CD4-positive, alpha-beta memory T cell (primary cell): ENCODE measurements around the gene ATG4A. TPM values are rescaled to one million over a fixed set of nuclear protein-coding genes. Genes with fewer than 3 reads are reported as not detected.

ENCODE experiments used
- CTCF ChIA-PET: fragments of 350-600 bp; sonication (Branson Sonifier 250); formaldehyde crosslinking; loops from one replicate; lab custom pipeline; 2021; ENCODE audit warnings: inconsistent platforms; ENCODE audit not compliant: partially characterized antibody; lab: Charles Lee
- POLR2A ChIA-PET: fragments of 350-600 bp; sonication (Branson Sonifier 250); formaldehyde crosslinking; loops from one replicate; lab custom pipeline; 2021; ENCODE audit not compliant: partially characterized antibody; lab: Charles Lee
- DNase-seq, 5 donors: peaks; one replicate each; pipeline versions ENCODE4 v3.0.0 to v3.0.0-alpha.2; 2020 to 2022; ENCODE audit warnings: mixed read lengths in 1 of 5
- H3K27ac ChIP-seq: one replicate; pipeline ENCODE4 v1.7.0; 2013; ENCODE audit warnings: low read depth, low read length
- H3K27me3 ChIP-seq: 2 replicates; pipeline ENCODE4 v1.7.0; 2013; ENCODE audit warnings: mild to moderate bottlenecking, low read length, moderate library complexity; ENCODE audit not compliant: insufficient read depth
- H3K36me3 ChIP-seq: 2 replicates; pipeline ENCODE4 v1.7.0; 2013; ENCODE audit warnings: mild to moderate bottlenecking, low read length, moderate library complexity; ENCODE audit not compliant: insufficient read depth
- H3K4me1 ChIP-seq: 2 replicates; pipeline ENCODE4 v1.7.0; 2013; ENCODE audit warnings: mild to moderate bottlenecking, low read length, moderate library complexity; ENCODE audit not compliant: insufficient read depth
- H3K4me3 ChIP-seq, 2 donors: one replicate each; pipeline ENCODE4 v1.7.0; 2013; ENCODE audit warnings: low read length in 2 of 2, mild to moderate bottlenecking in 1 of 2
- H3K9me3 ChIP-seq, 2 donors: one replicate each; pipeline ENCODE4 v1.7.0; 2013; ENCODE audit warnings: low read length in 2 of 2, control low read depth in 1 of 2; ENCODE audit not compliant: control insufficient read depth in 1 of 2
- H3K27ac Mint-ChIP-seq, 7 donors: one replicate each; pipeline ENCODE4 v1.8.0; 2020 to 2021; ENCODE audit warnings: mixed read lengths in 7 of 7, mild to moderate bottlenecking in 6 of 7, inconsistent platforms in 3 of 7, moderate library complexity in 3 of 7
- H3K27me3 Mint-ChIP-seq, 2 donors: one replicate each; pipeline ENCODE4 v1.8.0; 2020 to 2021; ENCODE audit warnings: mixed read lengths in 2 of 2
- H3K36me3 Mint-ChIP-seq, 2 donors: one replicate each; pipeline ENCODE4 v1.8.0; 2020 to 2021; ENCODE audit warnings: mixed read lengths in 2 of 2, inconsistent platforms in 1 of 2, mild to moderate bottlenecking in 1 of 2
- H3K4me1 Mint-ChIP-seq, 4 donors: one replicate each; pipeline ENCODE4 v1.8.0; 2020 to 2021; ENCODE audit warnings: mixed read lengths in 4 of 4, mild to moderate bottlenecking in 1 of 4
- H3K4me3 Mint-ChIP-seq, 8 donors: one replicate each; pipeline ENCODE4 v1.8.0; 2020 to 2021; ENCODE audit warnings: mixed read lengths in 8 of 8, mild to moderate bottlenecking in 7 of 8, moderate library complexity in 6 of 8, inconsistent platforms in 3 of 8
- H3K9me3 Mint-ChIP-seq, 8 donors: one replicate each; pipeline ENCODE4 v1.8.0; 2020 to 2021; ENCODE audit warnings: mixed read lengths in 8 of 8, mild to moderate bottlenecking in 5 of 8, inconsistent platforms in 3 of 8, moderate library complexity in 1 of 8
- intact Hi-C: fragments of 100-400 bp; cut with micrococcal nuclease; formaldehyde crosslinking; loops from one replicate; pipeline ENCODE4 v1.15.1; 2023
- polyA plus RNA-seq, 2 donors: library from polyadenylated mRNA; unstranded; fragments of 300-500 nt; fragmentation: Illumina TruSeq; gene quantifications; one replicate each; pipeline ENCODE4 v1.2.3, GENCODE V29; 2021
- total RNA-seq, 2 experiments: library from RNA; stranded (reverse); gene quantifications; one replicate each; pipeline ENCODE4 v1.2.3, GENCODE V29; 2021

The ATG4A gene
- total and polyA plus RNA-seq, 4 experiments from 2014 or later = 7.6 to 21.5 (median 11.7) TPM

DNA sequence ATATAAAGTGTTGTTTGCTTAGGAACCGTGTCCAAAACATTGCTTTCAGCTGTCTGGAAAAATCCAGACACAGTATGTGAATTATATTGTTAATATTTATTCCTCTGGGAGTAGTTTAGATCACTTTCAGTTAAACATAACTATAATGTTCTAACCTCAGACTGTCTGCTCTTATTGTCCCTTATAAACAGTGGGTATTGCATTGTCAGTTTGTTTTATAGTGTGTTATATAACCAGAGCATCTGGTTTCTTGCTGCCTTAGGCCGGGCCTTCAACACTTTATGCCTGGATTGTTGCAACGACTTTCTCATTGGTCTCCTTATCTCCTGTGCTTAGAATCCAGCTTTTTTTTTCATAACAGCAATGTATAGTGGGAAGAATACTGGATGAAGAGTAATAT lies 26.4 kb downstream of the ATG4A start:
- H3K4me3 ChIP-seq = no peak overlapping the region
- Mint-ChIP-seq H3K9me3 (no peaks in the 10 kb centered on the region), H3K27me3 (no peaks in the 10 kb centered on the region), H3K4me3 (no peak overlapping the region), H3K36me3 (no peaks in the 10 kb centered on the region), H3K27ac (no peak overlapping the region), H3K4me1 (peaks cover 0 to 3% (median 0%) of the 10 kb centered on the region in 4 donors)
- no peaks in the 10 kb centered on the region for H3K4me1 ChIP-seq
- CTCF ChIA-PET = no interaction called here
- intact Hi-C loops = no loop called here
- H3K27ac ChIP-seq = no peak overlapping the region
- POLR2A ChIA-PET = no interaction called here
- no peak for DNase-seq
- no peaks in the 10 kb centered on the region for H3K9me3 ChIP-seq
- H3K27me3 ChIP-seq = no peaks in the 10 kb centered on the region
- no peaks in the 10 kb centered on the region for H3K36me3 ChIP-seq

DNA sequence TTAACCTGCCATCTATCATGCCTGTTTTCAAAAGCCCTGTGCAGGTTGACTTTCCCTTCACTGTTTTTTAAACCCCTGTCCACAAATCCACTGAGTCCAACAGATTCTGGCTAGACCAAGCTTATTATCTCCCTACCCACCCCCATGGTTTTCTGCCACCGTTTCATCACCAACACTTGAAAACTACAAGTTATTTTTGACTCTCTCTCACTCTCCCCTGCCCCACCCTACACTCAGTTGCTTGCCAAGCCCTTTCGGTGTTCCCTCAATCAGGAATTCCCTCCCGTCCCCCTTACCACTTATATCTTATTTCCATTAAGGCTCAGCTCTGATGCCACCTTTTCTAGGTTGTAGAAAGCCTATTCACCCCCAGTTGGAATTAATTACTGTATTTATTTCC lies 29.7 kb downstream of the ATG4A start:
- H3K4me3 Mint-ChIP-seq = no peak overlapping the region
- peaks cover 0 to under 1% of the 10 kb centered on the region in 2 donors for H3K36me3 Mint-ChIP-seq
- no peaks in the 10 kb centered on the region for H3K4me1 Mint-ChIP-seq
- no peaks in the 10 kb centered on the region for H3K27me3 Mint-ChIP-seq
- no peaks in the 10 kb centered on the region for H3K9me3 Mint-ChIP-seq
- Histone ChIP-seq H3K4me1 (no peaks in the 10 kb centered on the region), H3K27me3 (no peaks in the 10 kb centered on the region), H3K36me3 (no peaks in the 10 kb centered on the region), H3K4me3 (no peak overlapping the region), H3K27ac (no peak overlapping the region), H3K9me3 (no peaks in the 10 kb centered on the region)
- CTCF ChIA-PET = no interaction called here
- intact Hi-C loops = no loop called here
- DNase-seq = no peak
- POLR2A ChIA-PET = no interaction called here
- no peak overlapping the region for H3K27ac Mint-ChIP-seq

DNA sequence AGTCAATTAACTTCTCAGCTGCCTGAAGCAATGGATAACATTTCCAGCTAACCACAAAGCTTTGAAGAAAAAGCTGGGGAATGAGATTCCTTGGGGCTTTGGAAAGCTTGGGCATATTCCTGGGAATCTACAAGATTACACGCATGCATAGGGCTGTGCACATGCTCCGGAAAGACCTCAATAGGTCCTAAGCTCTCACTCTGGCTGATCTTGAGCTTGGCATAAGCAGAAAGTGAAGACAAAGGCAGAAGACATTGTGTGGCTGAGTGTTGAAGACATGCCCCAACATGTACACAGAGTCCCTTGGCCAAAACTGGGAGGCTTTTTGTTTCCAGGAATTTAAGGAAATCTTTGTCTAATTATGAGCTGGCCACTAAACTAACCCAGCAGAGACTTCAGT lies 31.2 kb downstream of the ATG4A start:
- Mint-ChIP-seq H3K4me3 (no peak overlapping the region), H3K27ac (no peak overlapping the region), H3K4me1 (no peaks in the 10 kb centered on the region), H3K9me3 (no peaks in the 10 kb centered on the region), H3K36me3 (peaks cover 5 to 8% of the 10 kb centered on the region in 2 donors), H3K27me3 (no peaks in the 10 kb centered on the region)
- H3K9me3 ChIP-seq = no peaks in the 10 kb centered on the region
- no peak overlapping the region for H3K4me3 ChIP-seq
- no peak overlapping the region for H3K27ac ChIP-seq
- intact Hi-C loops = no loop called here
- no peaks in the 10 kb centered on the region for H3K36me3 ChIP-seq
- no peaks in the 10 kb centered on the region for H3K27me3 ChIP-seq
- DNase-seq = no peak
- H3K4me1 ChIP-seq = no peaks in the 10 kb centered on the region
- CTCF ChIA-PET = no interaction called here
- POLR2A ChIA-PET = no interaction called here

DNA sequence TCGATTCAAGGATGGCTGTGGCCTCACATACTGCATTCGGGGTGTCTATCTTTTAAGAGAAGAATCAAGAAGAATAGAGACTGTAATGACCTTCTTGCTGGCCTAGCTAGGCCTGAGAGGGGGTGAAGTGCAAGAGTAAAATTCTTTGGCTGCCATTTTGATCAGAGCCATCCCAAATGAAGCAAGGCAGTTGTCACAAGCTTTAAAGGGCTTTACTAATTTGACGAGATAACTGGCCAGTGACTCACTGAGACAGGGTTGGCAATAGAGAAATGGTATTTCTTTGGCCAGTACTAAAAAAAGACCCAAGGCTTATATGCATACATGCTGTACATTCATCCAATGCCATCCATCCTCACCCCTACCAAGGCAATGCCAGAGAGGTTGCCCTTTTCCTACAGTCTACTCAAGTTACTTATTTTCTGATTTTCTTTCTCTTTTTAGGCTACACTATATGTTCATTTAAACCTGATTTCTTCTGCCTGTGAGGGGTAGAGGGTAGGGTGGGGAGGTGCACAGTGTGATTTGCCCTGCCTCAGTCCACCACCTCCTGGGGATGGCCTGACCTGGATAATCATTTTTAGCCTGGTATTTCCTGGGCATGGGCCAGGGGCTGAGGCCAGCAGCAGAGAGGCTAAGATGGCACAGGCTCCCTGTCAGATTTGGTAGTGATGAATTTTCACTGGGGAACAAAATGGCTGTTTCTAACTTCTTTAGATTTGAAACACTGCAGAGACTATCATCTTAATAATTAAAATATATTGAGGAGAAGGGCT lies 32.2 kb downstream of the ATG4A start:
- no peaks in the 10 kb centered on the region for H3K36me3 ChIP-seq
- Mint-ChIP-seq H3K9me3 (no peaks in the 10 kb centered on the region), H3K36me3 (peaks cover 8 to 9% of the 10 kb centered on the region in 2 donors), H3K4me1 (no peaks in the 10 kb centered on the region), H3K27ac (peak overlapping the region in 1 of 7 donors; percentile 17), H3K4me3 (no peak overlapping the region), H3K27me3 (no peaks in the 10 kb centered on the region)
- H3K4me1 ChIP-seq = no peaks in the 10 kb centered on the region
- no peak overlapping the region for H3K27ac ChIP-seq
- H3K4me3 ChIP-seq = no peak overlapping the region
- ChIA-PET POLR2A (no interaction called here), CTCF (no interaction called here)
- no peaks in the 10 kb centered on the region for H3K9me3 ChIP-seq
- H3K27me3 ChIP-seq = no peaks in the 10 kb centered on the region
- intact Hi-C loops = no loop called here
- DNase-seq = no peak

DNA sequence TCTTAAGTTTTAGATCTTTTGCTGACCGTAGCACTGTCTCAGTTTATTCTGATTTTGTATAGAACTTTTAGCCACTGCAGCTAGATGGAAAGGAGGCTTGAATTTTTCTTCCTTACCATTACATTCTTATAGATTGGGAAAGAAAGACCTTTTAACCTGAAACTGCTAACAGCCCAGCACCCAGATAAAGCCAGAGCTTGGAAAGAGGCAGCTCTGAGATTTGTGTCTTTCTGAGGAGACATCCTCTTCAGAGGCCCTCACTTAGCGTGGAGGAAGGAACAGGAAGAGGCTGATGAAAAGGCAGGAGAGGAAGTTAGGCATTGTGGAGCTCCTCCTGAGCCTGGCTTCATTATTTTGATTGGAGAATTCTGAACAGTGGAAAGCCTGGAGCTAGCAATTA lies 35.1 kb downstream of the ATG4A start:
- H3K27ac ChIP-seq = no peak overlapping the region
- H3K9me3 ChIP-seq = no peaks in the 10 kb centered on the region
- Mint-ChIP-seq H3K4me3 (no peak overlapping the region), H3K27ac (no peak overlapping the region), H3K9me3 (no peaks in the 10 kb centered on the region), H3K27me3 (no peaks in the 10 kb centered on the region), H3K36me3 (peaks cover 24 to 25% of the 10 kb centered on the region in 2 donors), H3K4me1 (no peaks in the 10 kb centered on the region)
- intact Hi-C loops = no loop called here
- ChIA-PET CTCF (no interaction called here), POLR2A (no interaction called here)
- no peaks in the 10 kb centered on the region for H3K4me1 ChIP-seq
- no peaks in the 10 kb centered on the region for H3K36me3 ChIP-seq
- no peak overlapping the region for H3K4me3 ChIP-seq
- H3K27me3 ChIP-seq = no peaks in the 10 kb centered on the region
- no peak for DNase-seq

DNA sequence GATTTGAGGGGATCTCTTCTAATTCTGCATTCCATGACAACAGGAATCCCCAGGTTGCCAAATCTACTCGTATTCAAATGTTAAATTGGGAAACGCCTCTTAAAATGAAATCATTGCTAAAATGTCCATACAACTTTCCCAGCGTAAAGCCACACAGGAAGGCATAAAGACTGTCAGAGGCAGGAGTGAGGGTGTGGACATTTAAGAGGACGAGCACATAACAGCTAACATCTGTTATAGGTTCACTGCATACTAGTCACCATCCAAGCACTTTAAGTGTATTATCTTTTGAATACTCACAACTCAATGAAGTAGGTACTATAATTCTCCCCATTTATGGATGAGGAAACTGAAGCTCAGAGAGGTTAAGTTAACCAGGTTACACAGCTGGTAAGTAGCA lies 35.6 kb downstream of the ATG4A start:
- no peaks in the 10 kb centered on the region for H3K9me3 ChIP-seq
- DNase-seq = no peak
- Mint-ChIP-seq H3K4me3 (no peak overlapping the region), H3K27me3 (no peaks in the 10 kb centered on the region), H3K27ac (no peak overlapping the region), H3K4me1 (no peaks in the 10 kb centered on the region), H3K36me3 (peaks cover 27 to 28% of the 10 kb centered on the region in 2 donors), H3K9me3 (no peaks in the 10 kb centered on the region)
- H3K27me3 ChIP-seq = no peaks in the 10 kb centered on the region
- intact Hi-C loops = no loop called here
- CTCF ChIA-PET = no interaction called here
- H3K4me1 ChIP-seq = no peaks in the 10 kb centered on the region
- no peak overlapping the region for H3K27ac ChIP-seq
- H3K36me3 ChIP-seq = no peaks in the 10 kb centered on the region
- POLR2A ChIA-PET = no interaction called here
- H3K4me3 ChIP-seq = no peak overlapping the region

DNA sequence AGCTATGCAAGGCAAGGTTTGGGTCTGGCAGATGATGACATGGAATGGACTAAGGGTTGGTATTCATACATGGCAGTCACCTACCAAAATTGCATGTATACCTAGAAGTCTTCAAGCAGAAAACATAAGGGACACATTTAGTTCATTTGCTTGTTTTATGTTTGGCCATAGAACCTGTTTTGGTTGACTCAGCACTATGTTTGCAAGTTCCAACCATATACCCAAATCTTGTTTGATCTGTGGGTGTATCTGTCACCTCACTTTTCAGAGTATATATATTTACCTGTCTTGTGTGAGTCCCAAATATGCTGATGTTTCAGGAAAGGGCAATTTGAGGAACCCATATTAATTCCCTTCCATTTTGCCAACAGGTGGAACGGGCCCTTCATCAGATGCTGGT lies 39.3 kb downstream of the ATG4A start:
- peaks cover 29 to 47% of the 10 kb centered on the region in 2 donors for H3K36me3 Mint-ChIP-seq
- ChIA-PET CTCF (no interaction called here), POLR2A (no interaction called here)
- H3K27me3 Mint-ChIP-seq = no peaks in the 10 kb centered on the region
- H3K4me1 ChIP-seq = no peaks in the 10 kb centered on the region
- no peaks in the 10 kb centered on the region for H3K4me1 Mint-ChIP-seq
- no peak overlapping the region for H3K27ac ChIP-seq
- DNase-seq = no peak
- H3K27ac Mint-ChIP-seq = no peak overlapping the region
- no peaks in the 10 kb centered on the region for H3K36me3 ChIP-seq
- H3K4me3 Mint-ChIP-seq = no peak overlapping the region
- no peaks in the 10 kb centered on the region for H3K9me3 Mint-ChIP-seq
- intact Hi-C loops = no loop called here
- no peaks in the 10 kb centered on the region for H3K9me3 ChIP-seq
- H3K27me3 ChIP-seq = no peaks in the 10 kb centered on the region
- H3K4me3 ChIP-seq = no peak overlapping the region
